ENCODE results near the gene ANKRD52. TPM values are rescaled to one million over a fixed set of nuclear protein-coding genes. Genes with fewer than 3 reads are reported as not detected.

The ANKRD52 gene
- total and polyA plus RNA-seq, 9 of the 15 experiments (the other 6 are each of a cell fraction or from before 2014, with no cell fraction given) = 0.52 to 46.8 (median 7.9) TPM

- intact Hi-C loops (cut with micrococcal nuclease) = loop anchor here (2.0 kb wide), 1 partner anchor 68 kb away; no protein-coding TSS in a partner anchor
- CTCF ChIA-PET (ENCODE audit: low intra/inter-chr PET ratio) = no interaction called here
These were observed 2.2 kb upstream of the ANKRD52 start for GRCh38 chr12:56260380-56260779.

More at GRCh38 chr12:56260380-56260779, 2.2 kb upstream of the ANKRD52 start:
- H3K27ac ChIP-seq (ENCODE audit: extremely low read depth, low read depth, low read length) = no peak overlapping the region
- TF ChIP-seq, protein P1, sequence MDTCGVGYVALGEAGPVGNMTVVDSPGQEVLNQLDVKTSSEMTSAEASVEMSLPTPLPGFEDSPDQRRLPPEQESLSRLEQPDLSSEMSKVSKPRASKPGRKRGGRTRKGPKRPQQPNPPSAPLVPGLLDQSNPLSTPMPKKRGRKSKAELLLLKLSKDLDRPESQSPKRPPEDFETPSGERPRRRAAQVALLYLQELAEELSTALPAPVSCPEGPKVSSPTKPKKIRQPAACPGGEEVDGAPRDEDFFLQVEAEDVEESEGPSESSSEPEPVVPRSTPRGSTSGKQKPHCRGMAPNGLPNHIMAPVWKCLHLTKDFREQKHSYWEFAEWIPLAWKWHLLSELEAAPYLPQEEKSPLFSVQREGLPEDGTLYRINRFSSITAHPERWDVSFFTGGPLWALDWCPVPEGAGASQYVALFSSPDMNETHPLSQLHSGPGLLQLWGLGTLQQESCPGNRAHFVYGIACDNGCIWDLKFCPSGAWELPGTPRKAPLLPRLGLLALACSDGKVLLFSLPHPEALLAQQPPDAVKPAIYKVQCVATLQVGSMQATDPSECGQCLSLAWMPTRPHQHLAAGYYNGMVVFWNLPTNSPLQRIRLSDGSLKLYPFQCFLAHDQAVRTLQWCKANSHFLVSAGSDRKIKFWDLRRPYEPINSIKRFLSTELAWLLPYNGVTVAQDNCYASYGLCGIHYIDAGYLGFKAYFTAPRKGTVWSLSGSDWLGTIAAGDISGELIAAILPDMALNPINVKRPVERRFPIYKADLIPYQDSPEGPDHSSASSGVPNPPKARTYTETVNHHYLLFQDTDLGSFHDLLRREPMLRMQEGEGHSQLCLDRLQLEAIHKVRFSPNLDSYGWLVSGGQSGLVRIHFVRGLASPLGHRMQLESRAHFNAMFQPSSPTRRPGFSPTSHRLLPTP (IDR thresholded peaks at IDR 0.05; ENCODE audit: borderline replicate concordance, extremely low read depth, insufficient read length) = no peak
- TF ChIP-seq DMBX1 (CRISPR knock-in tag; IDR thresholded peaks at IDR 0.05; ENCODE audit: borderline replicate concordance) (no peak), GABPB2 (CRISPR knock-in tag; conservative IDR thresholded peaks at IDR 0.05) (no peak), GATAD2A (IDR thresholded peaks at IDR 0.05) (no peak), HNRNPL (IDR thresholded peaks at IDR 0.05; ENCODE audit: low read depth, low read length) (no peak), NBN (IDR thresholded peaks at IDR 0.05; ENCODE audit: low read depth) (no peak)
- peaks cover 18% of the 10 kb centered on the region; the same call in 2 of the 3 replicates for H3K36me3 ChIP-seq (ENCODE audit: control insufficient read depth, insufficient read depth, low read length)
- H2AFZ ChIP-seq (ENCODE audit: low read depth, low read length) = no peak overlapping the region
- peaks cover 6% of the 10 kb centered on the region for H4K20me1 ChIP-seq (replicated peaks; ENCODE audit: control insufficient read depth, insufficient read depth, low read length)
- WGBS (ENCODE audit: insufficient coverage, low coverage, missing lambda C conversion rate) = 85% methylated on average over 7 of the region's 8 CpGs
- H3K9ac ChIP-seq (ENCODE audit: insufficient read depth in 1 of 2, low read depth in 2 of 2, low read length in 2 of 2) = no peak overlapping the region
- FAIRE-seq (no peak), DNase-seq (ENCODE audit: extremely low read depth in 1 of 4, low spot score in 3 of 4) (no peak), ATAC-seq (no peak)
- BruUV-seq (replicated peaks) = no TSS peak
- no peaks in the 10 kb centered on the region for H3K9me3 ChIP-seq (replicated peaks; ENCODE audit: control insufficient read depth, insufficient read depth, low read depth, low read length)
- peaks cover 24% of the 10 kb centered on the region for H3K79me2 ChIP-seq (ENCODE audit: control insufficient read depth, insufficient read depth, low read length)
- no peaks in the 10 kb centered on the region for H3K9me1 ChIP-seq (ENCODE audit: control insufficient read depth, insufficient read depth, low read length)
- no peak overlapping the region for H3K4me2 ChIP-seq (ENCODE audit: insufficient read depth, low read length)
- POLR2A ChIA-PET = interaction anchor here (1.2 kb wide), 1 partner anchor 10 kb away, joined by 3 read pairs; no protein-coding TSS in a partner anchor
- peaks cover 13 to 20% of the 10 kb centered on the region in 2 experiments; a peak in 4 of 5 replicates for H3K4me1 ChIP-seq (replicated peaks in 1 of 2; ENCODE audit: control insufficient read depth in 2 of 2, insufficient read depth in 2 of 2, low read length in 2 of 2)
- no peaks in the 10 kb centered on the region for H3K27me3 ChIP-seq (ENCODE audit: control insufficient read depth in 2 of 2, insufficient read depth in 2 of 2, low read length in 2 of 2)
- H3K4me3 ChIP-seq = no peak overlapping the region
- in situ Hi-C loops (cut with MboI) = no loop called here

Data from K562 (cell line).